T-helper 17 cell (primary cell): ENCODE measurements around the gene CD80. TPM values are rescaled to one million over a fixed set of nuclear protein-coding genes. Genes with fewer than 3 reads are reported as not detected.

Experiments used
- ATAC-seq: fragments of 150-1000 bp; cut with Tn5 transposase; 2 replicates; pipeline ENCODE4 v1.10.0; 2021; ENCODE audit warnings: mild to moderate bottlenecking, moderate library complexity
- DNase-seq, 3 donors: peaks; one replicate each; pipeline versions ENCODE4 v3.0.0 to v3.0.0-alpha.2; 2020 to 2021
- H3K9me3 ChIP-seq: one replicate; pipeline ENCODE4 v1.7.0; 2013; ENCODE audit warnings: low read length, mild to moderate bottlenecking; ENCODE audit not compliant: control insufficient read depth, poor library complexity, severe bottlenecking
- H3K27ac Mint-ChIP-seq: one replicate; pipeline ENCODE4 v1.8.0; 2022; ENCODE audit warnings: mild to moderate bottlenecking, moderate library complexity, mixed read lengths
- H3K27me3 Mint-ChIP-seq: one replicate; pipeline ENCODE4 v1.8.0; 2022; ENCODE audit warnings: mixed read lengths
- H3K36me3 Mint-ChIP-seq: one replicate; pipeline ENCODE4 v1.8.0; 2022; ENCODE audit warnings: low read depth, mixed read lengths
- H3K4me1 Mint-ChIP-seq: one replicate; pipeline ENCODE4 v1.8.0; 2022; ENCODE audit warnings: mild to moderate bottlenecking, mixed read lengths
- H3K4me3 Mint-ChIP-seq: one replicate; pipeline ENCODE4 v1.8.0; 2022; ENCODE audit warnings: mild to moderate bottlenecking, moderate library complexity, mixed read lengths
- total RNA-seq, 4 donors: library from RNA in 2 of 4; stranded (reverse) in 2 of 4; gene quantifications; one replicate each; pipeline ENCODE4 v1.2.3 and lab custom pipeline; 2022 to 2026

The CD80 gene
- total RNA-seq, 2 donors from 2014 or later: 13.9 to 14.1 TPM

DNA sequence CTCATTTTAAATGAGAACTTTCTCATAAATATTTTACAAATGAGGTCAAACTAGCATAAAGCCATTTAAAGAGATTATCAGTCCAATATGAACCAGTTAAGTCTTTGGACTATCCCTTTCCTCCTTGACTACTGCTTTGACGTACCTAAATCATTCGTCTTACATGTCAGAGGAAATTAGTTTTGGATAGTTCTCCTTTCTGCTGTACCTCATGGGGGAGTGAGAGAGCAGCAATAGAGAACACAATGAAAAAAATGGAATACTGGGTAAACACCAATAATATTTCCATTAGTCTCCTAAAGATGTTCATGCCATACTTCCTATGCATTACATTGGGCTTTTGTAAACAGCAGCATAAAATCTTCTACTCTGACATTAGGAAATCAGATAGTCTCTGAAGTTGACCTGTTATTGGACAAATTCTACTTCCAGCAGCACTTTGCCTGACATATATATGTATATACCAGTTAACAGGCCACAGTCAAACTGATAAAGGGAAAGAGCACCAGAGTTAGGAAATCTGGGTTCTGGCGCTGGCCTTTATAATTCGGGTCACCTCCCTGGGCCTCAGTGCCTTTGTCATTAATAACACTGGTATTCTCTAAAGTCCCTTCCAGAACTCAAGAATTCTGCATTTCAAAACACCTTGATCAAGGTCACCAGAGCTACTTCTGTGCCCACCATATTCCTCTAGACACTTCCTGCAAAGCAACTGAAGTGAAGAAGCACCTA lies 34.3 kb downstream of the CD80 start:
- Mint-ChIP-seq H3K27ac (peak overlapping the region; percentile 51), H3K27me3 (no peaks in the 10 kb centered on the region), H3K4me3 (no peak overlapping the region), H3K36me3 (peaks cover 11% of the 10 kb centered on the region), H3K4me1 (peaks cover 4% of the 10 kb centered on the region)
- ATAC-seq: no peak
- no peaks in the 10 kb centered on the region for H3K9me3 ChIP-seq
- DNase-seq: no peak

- H3K27ac Mint-ChIP-seq: no peak overlapping the region
- peaks cover 22% of the 10 kb centered on the region for H3K36me3 Mint-ChIP-seq
- ATAC-seq (no peak), DNase-seq (no peak)
- H3K27me3 Mint-ChIP-seq: no peaks in the 10 kb centered on the region
- H3K9me3 ChIP-seq: no peaks in the 10 kb centered on the region
- peaks cover 7% of the 10 kb centered on the region for H3K4me1 Mint-ChIP-seq
- H3K4me3 Mint-ChIP-seq: no peak overlapping the region
Observed at GRCh38 chr3:119518026-119518425, 41.4 kb downstream of the CD80 start.

GRCh38 chr3:119517112-119517511 lies 42.3 kb downstream of the CD80 start:
- no peak for DNase-seq
- Mint-ChIP-seq H3K4me1 (peaks cover 4% of the 10 kb centered on the region), H3K27ac (no peak overlapping the region), H3K4me3 (no peak overlapping the region), H3K27me3 (no peaks in the 10 kb centered on the region), H3K36me3 (peaks cover 22% of the 10 kb centered on the region)
- no peak for ATAC-seq
- no peaks in the 10 kb centered on the region for H3K9me3 ChIP-seq

DNA sequence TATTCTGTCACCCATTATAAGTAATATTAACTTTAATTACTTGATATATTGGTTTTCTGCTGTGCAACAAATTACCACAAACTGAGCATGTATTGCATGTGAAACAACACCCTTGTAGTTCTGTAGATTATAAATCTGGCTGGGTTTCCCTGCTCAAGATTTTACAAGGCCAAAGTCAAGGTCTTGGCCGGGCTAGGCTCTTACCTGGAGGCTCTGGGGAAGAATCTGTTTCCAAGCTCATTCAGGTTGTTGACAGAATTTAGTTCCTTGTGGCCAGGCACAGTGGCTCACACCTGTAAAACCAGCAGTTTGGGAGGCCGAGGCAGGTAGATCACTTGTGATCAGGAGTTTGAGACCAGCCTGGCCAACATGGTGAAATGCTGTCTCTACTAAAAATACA lies 44.8 kb downstream of the CD80 start:
- no peaks in the 10 kb centered on the region for H3K9me3 ChIP-seq
- Mint-ChIP-seq H3K4me1 (peaks cover 2% of the 10 kb centered on the region), H3K4me3 (no peak overlapping the region), H3K36me3 (peaks cover 13% of the 10 kb centered on the region), H3K27me3 (no peaks in the 10 kb centered on the region), H3K27ac (peak overlapping the region; percentile 37)
- DNase-seq (no peak), ATAC-seq (no peak)

GRCh38 chr3:119510690-119511089 lies 48.7 kb downstream of the CD80 start:
- no peak overlapping the region for H3K27ac Mint-ChIP-seq
- ATAC-seq: no peak
- no peak overlapping the region for H3K4me3 Mint-ChIP-seq
- peaks cover 14% of the 10 kb centered on the region for H3K36me3 Mint-ChIP-seq
- DNase-seq: no peak
- H3K9me3 ChIP-seq: no peaks in the 10 kb centered on the region
- H3K27me3 Mint-ChIP-seq: no peaks in the 10 kb centered on the region
- peaks cover 22% of the 10 kb centered on the region for H3K4me1 Mint-ChIP-seq

- H3K4me3 Mint-ChIP-seq: no peak overlapping the region
- H3K4me1 Mint-ChIP-seq: peaks cover 26% of the 10 kb centered on the region
- no peak for ATAC-seq
- H3K27me3 Mint-ChIP-seq: no peaks in the 10 kb centered on the region
- peaks cover 18% of the 10 kb centered on the region for H3K36me3 Mint-ChIP-seq
- DNase-seq: no peak
- H3K27ac Mint-ChIP-seq: no peak overlapping the region
- H3K9me3 ChIP-seq: no peaks in the 10 kb centered on the region
Observed at GRCh38 chr3:119508172-119508845, 51.1 kb downstream of the CD80 start.

DNA sequence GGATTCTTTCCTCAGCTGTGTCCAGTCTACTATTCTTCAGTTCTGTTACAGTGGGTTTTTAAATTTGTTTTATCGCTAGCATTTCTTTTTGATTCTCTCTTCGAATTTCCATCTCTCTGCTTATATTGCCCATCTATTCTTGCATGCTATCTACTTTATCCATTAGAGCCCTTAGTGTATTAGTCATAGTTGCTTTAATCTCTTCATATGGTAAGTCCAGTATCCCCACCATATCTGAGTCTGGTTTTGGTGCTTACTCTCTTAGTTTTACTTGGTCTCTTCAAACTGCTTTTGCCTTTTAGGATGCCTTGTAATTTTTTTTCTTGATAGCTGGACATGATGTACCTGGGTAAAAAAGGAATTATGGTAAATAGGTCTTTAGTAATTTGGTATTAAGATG lies 52.0 kb downstream of the CD80 start:
- peaks cover 26% of the 10 kb centered on the region for H3K4me1 Mint-ChIP-seq
- ATAC-seq: no peak
- H3K27me3 Mint-ChIP-seq: no peaks in the 10 kb centered on the region
- H3K36me3 Mint-ChIP-seq: peaks cover 13% of the 10 kb centered on the region
- DNase-seq: no peak
- H3K27ac Mint-ChIP-seq: peak overlapping the region; percentile 93
- peak overlapping the region; percentile 77 for H3K4me3 Mint-ChIP-seq
- H3K9me3 ChIP-seq: no peaks in the 10 kb centered on the region

- DNase-seq: no peak
- peak overlapping the region; percentile 77 for H3K4me3 Mint-ChIP-seq
- H3K36me3 Mint-ChIP-seq: peaks cover 13% of the 10 kb centered on the region
- H3K4me1 Mint-ChIP-seq: peaks cover 26% of the 10 kb centered on the region
- H3K27me3 Mint-ChIP-seq: no peaks in the 10 kb centered on the region
- no peaks in the 10 kb centered on the region for H3K9me3 ChIP-seq
- no peak for ATAC-seq
- peak overlapping the region; percentile 93 for H3K27ac Mint-ChIP-seq
Observed at GRCh38 chr3:119506631-119507030, 52.8 kb downstream of the CD80 start.

DNA sequence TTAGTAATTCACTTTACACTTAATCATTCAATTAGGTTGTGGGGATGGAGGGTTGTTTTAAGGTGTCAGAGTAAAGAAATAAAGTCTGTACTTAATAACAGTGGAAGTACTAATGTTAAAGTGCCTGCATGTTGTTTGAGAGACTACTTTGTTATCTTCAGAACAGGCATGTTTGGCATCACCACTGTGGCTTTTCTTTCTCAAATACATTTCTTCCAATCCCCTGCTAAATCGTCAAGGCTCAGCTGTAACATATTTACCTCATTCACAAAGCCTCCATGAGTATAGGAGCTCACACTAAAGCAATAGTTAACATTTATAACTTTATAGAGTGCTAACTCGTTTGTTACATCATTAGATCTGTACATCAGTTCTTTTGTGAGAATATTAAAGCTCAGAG lies 58.5 kb downstream of the CD80 start:
- Mint-ChIP-seq H3K27me3 (no peaks in the 10 kb centered on the region), H3K36me3 (peaks cover 4% of the 10 kb centered on the region), H3K4me3 (no peak overlapping the region), H3K4me1 (peaks cover 18% of the 10 kb centered on the region), H3K27ac (peak overlapping the region; percentile 98)
- no peaks in the 10 kb centered on the region for H3K9me3 ChIP-seq
- DNase-seq: no peak
- no peak for ATAC-seq

- no peaks in the 10 kb centered on the region for H3K27me3 Mint-ChIP-seq
- H3K27ac Mint-ChIP-seq: peak overlapping the region; percentile 98
- H3K9me3 ChIP-seq: no peaks in the 10 kb centered on the region
- DNase-seq: no peak
- peaks cover 4% of the 10 kb centered on the region for H3K36me3 Mint-ChIP-seq
- H3K4me1 Mint-ChIP-seq: peaks cover 18% of the 10 kb centered on the region
- ATAC-seq: no peak
- H3K4me3 Mint-ChIP-seq: peak overlapping the region; percentile 63
Observed at GRCh38 chr3:119500265-119500664, 59.1 kb downstream of the CD80 start.

DNA sequence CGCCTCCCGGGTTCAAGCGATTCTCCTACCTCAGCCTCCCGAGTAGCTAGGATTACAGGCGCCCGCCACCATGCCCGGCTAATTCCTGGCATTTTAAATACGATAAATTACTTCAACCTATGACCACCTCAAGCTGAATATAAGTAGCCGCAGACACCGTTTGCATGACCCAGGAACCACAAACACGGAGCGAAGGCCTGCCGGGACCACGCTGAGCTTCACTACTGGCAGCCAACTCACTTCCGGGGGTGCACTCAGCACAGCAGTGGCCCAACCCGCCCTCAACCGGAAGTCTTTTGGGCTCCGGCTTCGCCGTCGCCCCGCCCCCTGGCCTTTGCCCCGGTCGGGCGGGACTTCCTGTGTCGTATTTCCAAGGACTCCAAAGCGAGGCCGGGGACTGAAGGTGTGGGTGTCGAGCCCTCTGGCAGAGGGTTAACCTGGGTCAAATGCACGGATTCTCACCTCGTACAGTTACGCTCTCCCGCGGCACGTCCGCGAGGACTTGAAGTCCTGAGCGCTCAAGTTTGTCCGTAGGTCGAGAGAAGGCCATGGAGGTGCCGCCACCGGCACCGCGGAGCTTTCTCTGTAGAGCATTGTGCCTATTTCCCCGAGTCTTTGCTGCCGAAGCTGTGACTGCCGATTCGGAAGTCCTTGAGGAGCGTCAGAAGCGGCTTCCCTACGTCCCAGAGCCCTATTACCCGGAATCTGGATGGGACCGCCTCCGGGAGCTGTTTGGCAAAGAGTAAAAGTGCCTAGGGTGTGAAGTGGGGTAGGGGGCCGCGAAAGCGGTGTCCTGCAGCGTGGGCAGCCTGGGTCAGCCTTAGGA lies 61.0 kb downstream of the CD80 start, which contains the start of gene TIMMDC1:
TIMMDC1 (plus strand) TSS at position 362 of the 826 bp plus-strand sequence; CDS start at position 549, 187 bp downstream.
- ATAC-seq: peak; percentile 98
- H3K4me1 Mint-ChIP-seq: peaks cover 14% of the 10 kb centered on the region
- H3K36me3 Mint-ChIP-seq: no peaks in the 10 kb centered on the region
- H3K9me3 ChIP-seq: no peaks in the 10 kb centered on the region
- peak within 1 kb of the TSS; percentile 92 for H3K4me3 Mint-ChIP-seq
- no peaks in the 10 kb centered on the region for H3K27me3 Mint-ChIP-seq
- H3K27ac Mint-ChIP-seq: peak within 1 kb of the TSS; percentile 98
- DNase-seq: peak; percentile 94 to 97 (median 95)

DNA sequence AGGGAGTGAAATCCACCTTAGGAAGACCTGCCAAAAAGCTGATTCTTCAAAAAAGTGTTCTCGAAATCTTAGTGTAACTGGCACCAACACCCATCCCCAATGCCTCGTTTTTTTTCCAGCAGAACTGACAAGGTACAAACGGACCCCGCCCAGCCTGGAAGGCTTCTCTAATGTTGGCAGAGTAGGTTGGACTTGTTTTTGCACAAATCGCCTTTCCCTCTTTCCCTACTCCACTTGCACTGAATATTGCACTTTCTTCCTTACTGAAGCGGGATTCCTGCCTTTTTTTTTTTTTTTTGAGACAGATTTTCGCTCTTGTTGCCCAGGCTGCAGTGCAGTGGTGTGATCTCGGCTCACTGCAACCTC lies 61.6 kb downstream of the CD80 start:
- DNase-seq: no peak
- Mint-ChIP-seq H3K36me3 (no peaks in the 10 kb centered on the region), H3K4me3 (peak overlapping the region; percentile 92), H3K27ac (peak overlapping the region; percentile 98), H3K4me1 (peaks cover 14% of the 10 kb centered on the region), H3K27me3 (no peaks in the 10 kb centered on the region)
- H3K9me3 ChIP-seq: no peaks in the 10 kb centered on the region
- ATAC-seq: no peak

GRCh38 chr3:119494597-119494996 lies 64.8 kb downstream of the CD80 start:
- H3K27me3 Mint-ChIP-seq: no peaks in the 10 kb centered on the region
- no peaks in the 10 kb centered on the region for H3K9me3 ChIP-seq
- no peaks in the 10 kb centered on the region for H3K36me3 Mint-ChIP-seq
- no peak for DNase-seq
- ATAC-seq: no peak
- H3K4me3 Mint-ChIP-seq: no peak overlapping the region
- H3K4me1 Mint-ChIP-seq: peaks cover 5% of the 10 kb centered on the region
- H3K27ac Mint-ChIP-seq: no peak overlapping the region
